Upper lobe of left lung (tissue), 6 donors: ENCODE measurements around the gene NRP1. TPM values are rescaled to one million over a fixed set of nuclear protein-coding genes. Genes with fewer than 3 reads are reported as not detected.

Experiments
- ATAC-seq, 2 donors: fragments of 200-7000 bp; cut with Tn5 transposase; one replicate each; pipeline ENCODE4 v1.9.1; 2022; ENCODE audit warnings: mild to moderate bottlenecking in 2 of 2, moderate library complexity in 2 of 2; ENCODE audit not compliant: low FRiP score in 2 of 2
- DNase-seq, 2 donors: peaks; one replicate each; pipeline ENCODE4 v3.0.0-alpha.2; 2019 to 2020
- H3K27ac ChIP-seq, 4 donors: fragments of 200-600 bp; sonication (generic); one replicate each; pipeline ENCODE4 v1.5.1; 2016 to 2019
- H3K27me3 ChIP-seq, 4 donors: fragments of 200-600 bp; sonication (generic); one replicate each; pipeline ENCODE4 v1.5.1; 2017 to 2019
- H3K36me3 ChIP-seq, 4 donors: fragments of 200-600 bp; sonication (generic); one replicate each; pipeline ENCODE4 v1.5.1; 2016 to 2019
- H3K4me1 ChIP-seq, 4 donors: fragments of 200-600 bp; sonication (generic); one replicate each; pipeline ENCODE4 v1.5.1; 2018 to 2019
- H3K4me3 ChIP-seq, 4 donors: fragments of 200-600 bp; sonication (generic); one replicate each; pipeline ENCODE4 v1.5.1; 2017 to 2019; ENCODE audit warnings: mild to moderate bottlenecking in 2 of 4, moderate library complexity in 1 of 4
- H3K9me3 ChIP-seq, 4 donors: fragments of 200-600 bp; sonication (generic); one replicate each; pipeline ENCODE4 v1.5.1; 2018 to 2019
- EP300 ChIP-seq, 4 donors: sonication (generic); formaldehyde crosslinking; IDR thresholded peaks; one replicate each; pipeline ENCODE4 v1.5.1; 2017; ENCODE audit warnings: antibody characterized with exemption in 4 of 4, control low read depth in 2 of 4
- POLR2A ChIP-seq, 4 donors: fragments of 450-650 bp; IDR thresholded peaks; one replicate each; pipeline ENCODE4 v1.5.1; 2016 to 2017; ENCODE audit warnings: antibody characterized with exemption in 4 of 4, mild to moderate bottlenecking in 2 of 4
- POLR2AphosphoS5 ChIP-seq, 2 donors: sonication (generic); formaldehyde crosslinking; IDR thresholded peaks; one replicate each; pipeline ENCODE4 v1.5.1; 2017; ENCODE audit warnings: antibody characterized with exemption in 2 of 2
- WGBS, 2 donors: methylation state at CpG; one replicate each; pipeline ENCODE4 v1.1.5; 2017 to 2018; 5-methylcytosine and 5-hydroxymethylcytosine counted together
- total RNA-seq, 6 donors: library from RNA; depleted of rRNA in 4 of 6; stranded (reverse); fragments of >200 nt in 4 of 6; gene quantifications; one replicate each; pipeline versions ENCODE4 v1.1.0 to v1.2.1, GENCODE V29; 2016 to 2021
- TF ChIP-seq, protein P1 (sequence below), 6 experiments: fragments of 450-650 bp in 4 of 6; fragments of 200-600 bp in 2 of 6; sonication (generic) in 2 of 6; IDR thresholded peaks; one replicate each; pipeline ENCODE4 v1.5.1; 2016 to 2019; ENCODE audit warnings: antibody characterized with exemption in 6 of 6
- donor health status: DM: no; HTN: no; CAD: no; lungs with moderate emphysema.
- donor health status: DM: no; HTN: yes; CAD: no; lungs with severe emphysema.

The NRP1 gene
- total RNA-seq, 6 donors from 2014 or later, result 48.5 to 136 (median 64.1) TPM

DNA sequence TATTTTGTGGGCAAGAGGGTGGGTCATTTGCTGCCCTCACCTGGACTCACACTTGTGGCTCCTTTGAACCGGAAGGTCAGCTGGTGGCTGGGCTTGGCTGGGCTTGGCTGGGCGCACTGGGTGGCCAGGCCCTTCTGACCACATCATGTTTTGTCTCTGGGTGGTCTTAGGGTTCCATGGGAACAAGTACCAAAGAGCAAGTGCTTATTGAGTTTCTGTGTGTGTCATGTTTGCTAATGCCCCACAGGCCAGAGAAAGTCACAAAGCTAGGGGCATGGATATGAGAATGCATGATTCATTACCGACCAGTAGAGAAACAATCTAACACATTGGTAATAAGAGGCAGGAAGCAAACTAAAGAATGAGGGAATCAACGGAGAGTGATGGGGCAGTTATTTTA lies 33.6 kb upstream of the NRP1 start:
- Histone ChIP-seq H3K9me3 (peaks cover 0 to 11% (median 2%) of the 10 kb centered on the region in 4 donors), H3K4me1 (no peaks in the 10 kb centered on the region), H3K27ac (no peak overlapping the region), H3K4me3 (no peak overlapping the region), H3K36me3 (no peaks in the 10 kb centered on the region), H3K27me3 (no peaks in the 10 kb centered on the region)
- ATAC-seq (no peak), DNase-seq (peak in 1 of 2 donors; percentile 33)
- no peak for TF ChIP-seq POLR2A (IDR thresholded peaks at IDR 0.05)
- no peak for TF ChIP-seq EP300 (IDR thresholded peaks at IDR 0.05)
- TF ChIP-seq, protein P1, sequence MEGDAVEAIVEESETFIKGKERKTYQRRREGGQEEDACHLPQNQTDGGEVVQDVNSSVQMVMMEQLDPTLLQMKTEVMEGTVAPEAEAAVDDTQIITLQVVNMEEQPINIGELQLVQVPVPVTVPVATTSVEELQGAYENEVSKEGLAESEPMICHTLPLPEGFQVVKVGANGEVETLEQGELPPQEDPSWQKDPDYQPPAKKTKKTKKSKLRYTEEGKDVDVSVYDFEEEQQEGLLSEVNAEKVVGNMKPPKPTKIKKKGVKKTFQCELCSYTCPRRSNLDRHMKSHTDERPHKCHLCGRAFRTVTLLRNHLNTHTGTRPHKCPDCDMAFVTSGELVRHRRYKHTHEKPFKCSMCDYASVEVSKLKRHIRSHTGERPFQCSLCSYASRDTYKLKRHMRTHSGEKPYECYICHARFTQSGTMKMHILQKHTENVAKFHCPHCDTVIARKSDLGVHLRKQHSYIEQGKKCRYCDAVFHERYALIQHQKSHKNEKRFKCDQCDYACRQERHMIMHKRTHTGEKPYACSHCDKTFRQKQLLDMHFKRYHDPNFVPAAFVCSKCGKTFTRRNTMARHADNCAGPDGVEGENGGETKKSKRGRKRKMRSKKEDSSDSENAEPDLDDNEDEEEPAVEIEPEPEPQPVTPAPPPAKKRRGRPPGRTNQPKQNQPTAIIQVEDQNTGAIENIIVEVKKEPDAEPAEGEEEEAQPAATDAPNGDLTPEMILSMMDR (IDR thresholded peaks at IDR 0.05), result no peak
- no peak for TF ChIP-seq POLR2AphosphoS5 (IDR thresholded peaks at IDR 0.05)
- 88 to 97% methylated on average over 4 of the region's 4 CpGs for WGBS, 2 donors

DNA sequence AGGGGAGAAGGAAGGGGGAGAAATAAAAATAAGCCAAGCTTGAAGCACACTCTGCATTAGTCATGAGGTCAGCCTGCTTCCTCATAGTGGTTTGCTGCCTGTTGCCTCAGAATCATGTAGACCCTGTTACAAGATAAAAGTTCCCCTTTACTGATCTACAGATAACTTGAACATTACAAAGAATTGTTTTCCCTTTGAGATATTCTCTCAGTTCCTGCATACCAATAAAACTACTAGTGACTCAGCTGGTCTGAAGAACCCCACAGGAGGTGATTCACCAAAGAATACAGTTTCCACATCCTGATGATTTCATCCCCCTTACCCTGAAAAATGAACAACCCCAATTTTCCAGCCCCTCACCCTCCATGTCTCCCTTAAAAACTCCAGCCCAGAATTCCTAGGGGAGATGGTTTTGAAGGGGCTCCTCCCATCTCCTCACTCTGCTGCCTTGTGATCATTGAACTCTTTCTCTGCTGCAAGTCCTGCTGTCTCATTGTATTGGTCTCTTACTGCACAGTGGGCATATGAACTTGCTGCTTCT lies 31.5 kb upstream of the NRP1 start:
- H3K27ac ChIP-seq, result peak overlapping the region in 1 of 4 donors; percentile 40

DNA sequence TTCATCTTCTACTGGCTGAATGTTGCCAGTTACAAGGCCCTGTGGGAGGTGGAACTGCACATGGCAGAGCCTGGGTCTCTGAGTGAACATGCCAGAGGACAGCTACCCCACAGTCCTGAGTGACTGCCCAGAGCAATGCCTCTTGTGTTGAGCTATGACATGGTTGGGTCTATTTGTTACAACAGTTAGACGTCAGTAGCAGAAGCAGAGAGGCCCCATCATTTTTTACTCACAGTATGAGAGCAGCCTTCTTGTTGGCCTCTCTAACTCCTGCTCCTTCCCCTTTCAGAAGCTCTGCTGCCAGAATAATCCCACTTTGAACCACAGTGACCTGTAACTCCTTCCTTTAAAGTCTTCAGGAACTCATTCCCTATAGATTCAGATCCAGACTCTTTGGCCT lies 30.8 kb upstream of the NRP1 start:
- H3K36me3 ChIP-seq, result no peaks in the 10 kb centered on the region
- no peaks in the 10 kb centered on the region for H3K27me3 ChIP-seq
- ATAC-seq, result peak in 1 of 2 donors; percentile 8
- WGBS, 2 donors, result 71 to 90% methylated on average over 1 of the region's 1 CpG
- H3K4me3 ChIP-seq, result no peak overlapping the region
- H3K4me1 ChIP-seq, result no peaks in the 10 kb centered on the region
- peak overlapping the region in 1 of 4 donors; percentile 40 for H3K27ac ChIP-seq
- TF ChIP-seq EP300 (IDR thresholded peaks at IDR 0.05) (no peak), POLR2AphosphoS5 (IDR thresholded peaks at IDR 0.05) (no peak), POLR2A (IDR thresholded peaks at IDR 0.05) (no peak)
- TF ChIP-seq, protein P1 (IDR thresholded peaks at IDR 0.05), result no peak
- no peak for DNase-seq
- peaks cover 0 to 11% (median 2%) of the 10 kb centered on the region in 4 donors for H3K9me3 ChIP-seq

More for the DNA sequence above, 31.5 kb upstream of the NRP1 start:
- ATAC-seq (peak; percentile 40 to 75), DNase-seq (peak in 1 of 2 donors; percentile 23)
- Histone ChIP-seq H3K9me3 (peaks cover 0 to 11% (median 2%) of the 10 kb centered on the region in 4 donors), H3K36me3 (no peaks in the 10 kb centered on the region), H3K4me3 (no peak overlapping the region), H3K27me3 (no peaks in the 10 kb centered on the region), H3K4me1 (no peaks in the 10 kb centered on the region)
- TF ChIP-seq POLR2AphosphoS5 (IDR thresholded peaks at IDR 0.05) (no peak), EP300 (IDR thresholded peaks at IDR 0.05) (no peak), POLR2A (IDR thresholded peaks at IDR 0.05) (no peak)
- TF ChIP-seq, protein P1 (IDR thresholded peaks at IDR 0.05), result no peak

DNA sequence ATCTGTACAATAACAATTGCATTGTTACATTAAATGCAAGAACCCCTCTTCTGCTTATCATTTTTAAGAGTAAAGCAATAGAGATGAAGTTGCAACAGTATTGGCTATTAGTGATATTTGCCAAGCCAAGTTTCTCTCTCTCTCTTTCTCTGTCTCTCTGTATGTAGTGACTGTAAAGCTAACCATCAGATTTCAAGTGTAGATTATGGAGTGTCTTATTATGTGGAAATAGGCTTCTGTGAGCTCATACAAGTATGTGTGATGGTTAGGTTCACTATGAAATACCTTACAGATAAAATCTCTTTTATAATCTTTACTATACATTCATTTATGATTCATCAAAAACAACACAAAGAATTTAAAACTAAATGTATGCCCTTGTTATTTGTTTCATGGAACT lies 28.6 kb upstream of the NRP1 start:
- H3K9me3 ChIP-seq, result peaks cover 0 to 11% (median 2%) of the 10 kb centered on the region in 4 donors
- DNase-seq, result no peak
- TF ChIP-seq POLR2AphosphoS5 (IDR thresholded peaks at IDR 0.05), result no peak
- no peak for TF ChIP-seq EP300 (IDR thresholded peaks at IDR 0.05)
- no peak for TF ChIP-seq POLR2A (IDR thresholded peaks at IDR 0.05)
- TF ChIP-seq, protein P1 (IDR thresholded peaks at IDR 0.05), result no peak

DNA sequence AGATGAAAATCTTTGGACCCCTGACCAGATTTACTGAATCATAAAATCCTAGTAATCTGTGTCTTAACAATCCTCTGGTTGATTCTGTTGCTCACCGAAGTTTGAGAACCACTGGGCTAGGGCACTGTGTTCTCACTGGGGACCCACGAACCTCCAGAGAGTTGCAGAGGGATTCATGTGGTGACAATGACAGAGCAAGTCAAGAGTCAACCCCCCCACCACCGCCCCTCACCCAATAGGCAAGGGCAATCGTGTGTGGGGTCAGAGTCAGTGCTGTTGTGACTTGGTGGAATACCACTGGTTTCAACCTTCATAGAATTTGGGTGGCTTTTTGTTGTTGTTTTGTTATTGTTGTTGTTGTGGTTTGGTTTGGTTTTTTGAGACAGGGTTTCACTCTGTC lies 23.5 kb upstream of the NRP1 start:
- no peak overlapping the region for H3K4me3 ChIP-seq
- no peaks in the 10 kb centered on the region for H3K4me1 ChIP-seq
- ATAC-seq (no peak), DNase-seq (no peak)
- WGBS, 2 donors, result 50 to 66% methylated on average over 2 to 4 of the region's 4 CpGs
- no peaks in the 10 kb centered on the region for H3K9me3 ChIP-seq
- no peaks in the 10 kb centered on the region for H3K27me3 ChIP-seq
- TF ChIP-seq, protein P1 (IDR thresholded peaks at IDR 0.05), result no peak
- TF ChIP-seq POLR2A (IDR thresholded peaks at IDR 0.05), result no peak
- TF ChIP-seq POLR2AphosphoS5 (IDR thresholded peaks at IDR 0.05), result no peak
- TF ChIP-seq EP300 (IDR thresholded peaks at IDR 0.05), result no peak
- no peak overlapping the region for H3K27ac ChIP-seq
- no peaks in the 10 kb centered on the region for H3K36me3 ChIP-seq

More for the DNA sequence above, 28.6 kb upstream of the NRP1 start:
- no peak for ATAC-seq
- H3K4me1 ChIP-seq, result no peaks in the 10 kb centered on the region
- H3K27ac ChIP-seq, result no peak overlapping the region
- H3K4me3 ChIP-seq, result no peak overlapping the region
- H3K27me3 ChIP-seq, result no peaks in the 10 kb centered on the region
- H3K36me3 ChIP-seq, result no peaks in the 10 kb centered on the region
